HepG2 (cell line): ENCODE measurements around the gene MYO1E. TPM values are rescaled to one million over a fixed set of nuclear protein-coding genes. Genes with fewer than 3 reads are reported as not detected.

ENCODE experiments used
- ATAC-seq: fragments of 200-7000 bp; cut with Tn5 transposase; 3 replicates; pipeline ENCODE4 v1.9.1; 2020; ENCODE audit warnings: mild to moderate bottlenecking, moderate library complexity
- BruUV-seq: library from RNA; stranded (reverse); fragments of 400-500 nt; replicated peaks from 2 replicates; lab custom pipeline; 2021; lab: Mats Ljungman, UMichigan
- CTCF ChIA-PET: fragments of 300-600 bp; formaldehyde crosslinking; extraction: SDS; loops from one replicate; lab custom pipeline; 2021; ENCODE audit warnings: low total read pairs, inconsistent platforms, low intra/inter-chr PET ratio; lab: Yijun Ruan, JAX
- POLR2A ChIA-PET: fragments of 350-600 bp; sonication (Branson Sonifier 250); formaldehyde crosslinking; loops from one replicate; lab custom pipeline; 2020; ENCODE audit warnings: antibody characterized with exemption, inconsistent platforms; lab: Yijun Ruan, JAX
- DNase-seq: peaks from one replicate; pipeline ENCODE4 v3.0.0-alpha.2; 2015; ENCODE audit warnings: low spot score
- FAIRE-seq: peaks from 3 replicates; lab custom pipeline; 2011; peaks lifted over from hg19 to GRCh38; lab: Jason Lieb, UNC
- H2AFZ ChIP-seq: one replicate; pipeline ENCODE4 v1.6.1; 2011; ENCODE audit warnings: low read length, inconsistent platforms
- H3K27ac ChIP-seq: fragments of 300-600 bp; 3 replicates; pipeline ENCODE4 v1.8.0; 2011; ENCODE audit warnings: mixed run types, mild to moderate bottlenecking, mixed read lengths, low read length, inconsistent platforms; ENCODE audit not compliant: insufficient read depth; ENCODE audit errors: extremely low read length
- H3K27me3 ChIP-seq, 2 experiments: fragments of 200-600 bp in 1 of 2; 2 replicates in 1 of 2; 3 replicates in 1 of 2; pipeline versions ENCODE4 v1.6.0 to v1.8.0; 2011; ENCODE audit warnings: low read length in 2 of 2, mild to moderate bottlenecking in 2 of 2, moderate library complexity in 2 of 2, inconsistent platforms in 1 of 2; ENCODE audit not compliant: insufficient read depth in 2 of 2, control insufficient read depth in 1 of 2
- H3K36me3 ChIP-seq, 2 experiments: fragments of 200-600 bp in 1 of 2; replicated peaks in 1 of 2; 2 replicates in 1 of 2; 3 replicates in 1 of 2; pipeline versions ENCODE4 v1.5.1 to v1.8.0; 2011; ENCODE audit warnings: low read length in 2 of 2, inconsistent platforms in 1 of 2; ENCODE audit not compliant: insufficient read depth in 2 of 2, control insufficient read depth in 1 of 2
- H3K4me1 ChIP-seq: 2 replicates; pipeline ENCODE4 v1.5.1; 2012; ENCODE audit warnings: low read length, inconsistent platforms; ENCODE audit not compliant: insufficient read depth
- H3K4me2 ChIP-seq: 2 replicates; pipeline ENCODE4 v1.6.0; 2011; ENCODE audit warnings: low read depth, low read length, inconsistent platforms
- H3K4me3 ChIP-seq, 3 experiments: fragments of 200-600 bp in 1 of 3; sonication (generic), shearing (Covaris generic) in 1 of 3; replicated peaks in 1 of 3; 2 replicates each; pipeline ENCODE4 v1.5.1; 2011 to 2016; ENCODE audit warnings: low read length in 3 of 3, inconsistent platforms in 2 of 3, low read depth in 2 of 3, mild to moderate bottlenecking in 2 of 3, control low read depth in 1 of 3, mixed read lengths in 1 of 3; ENCODE audit not compliant: insufficient read depth in 1 of 3
- H3K79me2 ChIP-seq: one replicate; pipeline ENCODE4 v1.6.1; 2011; ENCODE audit warnings: low read length, inconsistent platforms; ENCODE audit not compliant: insufficient read depth
- H3K9ac ChIP-seq: 2 replicates; pipeline ENCODE4 v1.6.0; 2011; ENCODE audit warnings: mild to moderate bottlenecking, low read depth, low read length, inconsistent platforms; ENCODE audit not compliant: insufficient read depth
- H3K9me3 ChIP-seq: 2 replicates; pipeline ENCODE4 v1.5.1; 2012; ENCODE audit warnings: mild to moderate bottlenecking, low read length
- H4K20me1 ChIP-seq: 2 replicates; pipeline ENCODE4 v1.6.0; 2011; ENCODE audit warnings: inconsistent platforms, mild to moderate bottlenecking, low read length, moderate library complexity; ENCODE audit not compliant: insufficient read depth
- CENPBD1 ChIP-seq: sonication (generic); formaldehyde crosslinking; IDR thresholded peaks from 2 replicates; pipeline ENCODE4 v1.8.0; 2022; ENCODE audit warnings: missing genetic modification reagents, low read depth, mild to moderate bottlenecking, borderline replicate concordance
- E2F1 ChIP-seq: sonication (generic); formaldehyde crosslinking; IDR thresholded peaks from 2 replicates; pipeline ENCODE4 v1.5.0; 2020; ENCODE audit warnings: missing genetic modification reagents
- GZF1 ChIP-seq: sonication (generic); formaldehyde crosslinking; IDR thresholded peaks from 2 replicates; pipeline ENCODE4 v1.5.1; 2020; ENCODE audit warnings: mild to moderate bottlenecking, missing genetic modification reagents
- IKZF1 ChIP-seq: fragments of 450-650 bp; IDR thresholded peaks from 2 replicates; pipeline ENCODE4 v1.7.1; 2016
- JARID2 ChIP-seq: sonication (generic); formaldehyde crosslinking; IDR thresholded peaks from 2 replicates; pipeline ENCODE4 v1.8.1; 2023; ENCODE audit warnings: missing genetic modification reagents, inconsistent platforms; ENCODE audit not compliant: insufficient replicate concordance
- NFYB ChIP-seq: sonication (generic); formaldehyde crosslinking; IDR thresholded peaks from 2 replicates; pipeline ENCODE4 v1.4.0; 2020; ENCODE audit warnings: missing genetic modification reagents
- PTBP1 ChIP-seq: fragments of 200-400 bp; formaldehyde crosslinking; IDR thresholded peaks from 2 replicates; pipeline ENCODE4 v1.6.1; 2018; ENCODE audit warnings: low read length, low read depth; ENCODE audit not compliant: poor library complexity, severe bottlenecking
- SP5 ChIP-seq: IDR thresholded peaks from 2 replicates; pipeline ENCODE4 v1.6.1; 2016; ENCODE audit warnings: low read depth, borderline replicate concordance
- ZFP62 ChIP-seq: sonication (generic); formaldehyde crosslinking; IDR thresholded peaks from 2 replicates; pipeline ENCODE4 v1.4.0; 2020; ENCODE audit warnings: missing genetic modification reagents
- ZNF549 ChIP-seq: sonication (generic); formaldehyde crosslinking; IDR thresholded peaks from 2 replicates; pipeline ENCODE4 v1.5.0; 2020; ENCODE audit warnings: missing genetic modification reagents
- ZNF775 ChIP-seq: sonication (generic); formaldehyde crosslinking; IDR thresholded peaks from 2 replicates; pipeline ENCODE4 v1.4.0; 2020; ENCODE audit warnings: missing genetic modification reagents, mild to moderate bottlenecking, moderate library complexity, borderline replicate concordance
- WGBS: methylation state at CpG from one replicate; pipeline ENCODE4 v1.1.6; 2017; ENCODE audit warnings: low lambda C conversion rate; 5-methylcytosine and 5-hydroxymethylcytosine counted together
- in situ Hi-C: cut with HindIII; loops from 2 replicates; pipeline ENCODE4 v1.10.0; 2017; ENCODE audit warnings: low pct_unique_long_range_greater_than_20kb; ENCODE audit not compliant: extremely low pct_ligation_motif_present
- intact Hi-C: fragments of 100-400 bp; cut with micrococcal nuclease; formaldehyde crosslinking; loops from one replicate; pipeline ENCODE4 v1.10.0; 2022; ENCODE audit not compliant: unreplicated experiment
- polyA plus RNA-seq, 8 experiments: library from polyadenylated mRNA; depleted of rRNA in 3 of 8; stranded (reverse) in 7 of 8; unstranded in 1 of 8; fragments of >200 nt; fragmentation: Illumina TruSeq in 4 of 8; extraction: Trizol in 4 of 8; gene quantifications; 2 replicates each; pipeline versions ENCODE4 v1.2.1 to v1.2.3, GENCODE V29; 2011 to 2016; ENCODE audit warnings: low read depth in 4 of 8, missing spikeins in 1 of 8, mixed read lengths in 1 of 8; ENCODE audit not compliant: insufficient read depth in 1 of 8
- total RNA-seq, 5 experiments: library from RNA; depleted of rRNA; stranded (reverse); fragments of >200 nt; fragmentation: Illumina TruSeq; extraction: Trizol; gene quantifications; 2 replicates each; pipeline ENCODE4 v1.2.3, GENCODE V29; 2016; ENCODE audit warnings: low read depth in 1 of 5
- TF ChIP-seq, protein P1 (sequence below): sonication (generic); formaldehyde crosslinking; IDR thresholded peaks from 2 replicates; pipeline ENCODE4 v1.4.0; 2020; ENCODE audit warnings: mild to moderate bottlenecking, missing genetic modification reagents
- TF ChIP-seq, protein P2 (sequence below): IDR thresholded peaks from 2 replicates; pipeline ENCODE4 v1.6.1; 2016; ENCODE audit warnings: low read depth, borderline replicate concordance

Gene MYO1E
- total and polyA plus RNA-seq, 2 of the 13 experiments (the other 11 are each of a cell fraction or from before 2014, with no cell fraction given) = 15.7 to 25.1 TPM

GRCh38 chr15:59298854-59299250 lies 73.8 kb downstream of the MYO1E start:
- Histone ChIP-seq H2AFZ (no peak overlapping the region), H3K4me3 (no peak overlapping the region), H3K27me3 (no peaks in the 10 kb centered on the region), H3K36me3 (no peaks in the 10 kb centered on the region), H3K9ac (no peak overlapping the region), H4K20me1 (no peaks in the 10 kb centered on the region), H3K79me2 (peaks cover 3% of the 10 kb centered on the region), H3K4me1 (peaks cover 13% of the 10 kb centered on the region), H3K9me3 (no peaks in the 10 kb centered on the region), H3K27ac (no peak overlapping the region), H3K4me2 (no peak overlapping the region)
- ATAC-seq = no peak
- TF ChIP-seq JARID2 (CRISPR knock-in tag) = no peak
- no peak for TF ChIP-seq CENPBD1 (CRISPR knock-in tag)
- TF ChIP-seq E2F1 (CRISPR knock-in tag) = no peak
- TF ChIP-seq, protein P1, sequence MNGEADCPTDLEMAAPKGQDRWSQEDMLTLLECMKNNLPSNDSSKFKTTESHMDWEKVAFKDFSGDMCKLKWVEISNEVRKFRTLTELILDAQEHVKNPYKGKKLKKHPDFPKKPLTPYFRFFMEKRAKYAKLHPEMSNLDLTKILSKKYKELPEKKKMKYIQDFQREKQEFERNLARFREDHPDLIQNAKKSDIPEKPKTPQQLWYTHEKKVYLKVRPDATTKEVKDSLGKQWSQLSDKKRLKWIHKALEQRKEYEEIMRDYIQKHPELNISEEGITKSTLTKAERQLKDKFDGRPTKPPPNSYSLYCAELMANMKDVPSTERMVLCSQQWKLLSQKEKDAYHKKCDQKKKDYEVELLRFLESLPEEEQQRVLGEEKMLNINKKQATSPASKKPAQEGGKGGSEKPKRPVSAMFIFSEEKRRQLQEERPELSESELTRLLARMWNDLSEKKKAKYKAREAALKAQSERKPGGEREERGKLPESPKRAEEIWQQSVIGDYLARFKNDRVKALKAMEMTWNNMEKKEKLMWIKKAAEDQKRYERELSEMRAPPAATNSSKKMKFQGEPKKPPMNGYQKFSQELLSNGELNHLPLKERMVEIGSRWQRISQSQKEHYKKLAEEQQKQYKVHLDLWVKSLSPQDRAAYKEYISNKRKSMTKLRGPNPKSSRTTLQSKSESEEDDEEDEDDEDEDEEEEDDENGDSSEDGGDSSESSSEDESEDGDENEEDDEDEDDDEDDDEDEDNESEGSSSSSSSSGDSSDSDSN (CRISPR knock-in tag) = no peak
- TF ChIP-seq ZNF775 (CRISPR knock-in tag) = no peak
- no peak for TF ChIP-seq SP5 (CRISPR knock-in tag)
- TF ChIP-seq GZF1 = no peak
- no peak for TF ChIP-seq IKZF1
- TF ChIP-seq ZNF549 = no peak
- no peak for TF ChIP-seq PTBP1
- TF ChIP-seq, protein P2, sequence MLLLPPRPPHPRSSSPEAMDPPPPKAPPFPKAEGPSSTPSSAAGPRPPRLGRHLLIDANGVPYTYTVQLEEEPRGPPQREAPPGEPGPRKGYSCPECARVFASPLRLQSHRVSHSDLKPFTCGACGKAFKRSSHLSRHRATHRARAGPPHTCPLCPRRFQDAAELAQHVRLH (CRISPR knock-in tag) = no peak
- TF ChIP-seq NFYB (CRISPR knock-in tag) = no peak
- no peak for TF ChIP-seq ZFP62 (CRISPR knock-in tag)
- ChIA-PET CTCF (no interaction called here), POLR2A (no interaction called here)
- no peak for DNase-seq
- BruUV-seq = no TSS peak
- intact Hi-C loops (no loop called here), in situ Hi-C loops (no loop called here)
- no peak for FAIRE-seq
- WGBS = 97% methylated on average over 3 of the region's 3 CpGs
